ENCODE data around the gene PCNX4.
"Not testable (repeated sequence)": the region's sequence is repeated elsewhere in the genome, so short reads cannot be mapped to it uniquely, and the experiment has no call there.

PCNX4 gene

GRCh38 chr14:60091550-60092525, at the start of gene PCNX4:
TSS of gene PCNX4 (plus strand) at chr14:60091923. CDS start at chr14:60107639, 15,716 bp downstream.
- peak; percentile 98 for DNase-seq

- DNase-seq, result not testable (repeated sequence)
These were observed 43.7 kb upstream of the PCNX4 start for GRCh38 chr14:60047976-60048375.

GRCh38 chr14:60051721-60052221, 40.0 kb upstream of the PCNX4 start:
- no peak for DNase-seq

GRCh38 chr14:60058087-60058486, 33.6 kb upstream of the PCNX4 start:
- DNase-seq, result no peak

GRCh38 chr14:60061371-60061770, 30.4 kb upstream of the PCNX4 start:
- DNase-seq, result no peak

- DNase-seq, result no peak
These were observed 27.1 kb upstream of the PCNX4 start for GRCh38 chr14:60064491-60065072.

GRCh38 chr14:60067882-60068281, 23.8 kb upstream of the PCNX4 start:
- DNase-seq, result no peak

GRCh38 chr14:60079723-60080122, 12.0 kb upstream of the PCNX4 start:
- DNase-seq, result no peak

- DNase-seq, result no peak
These were observed 6.6 kb upstream of the PCNX4 start for GRCh38 chr14:60085085-60085484.

GRCh38 chr14:60085693-60086092, 6.0 kb upstream of the PCNX4 start:
- no peak for DNase-seq

GRCh38 chr14:60087668-60088067, 4.1 kb upstream of the PCNX4 start:
- DNase-seq, result no peak

GRCh38 chr14:60089221-60089620, 2.5 kb upstream of the PCNX4 start:
- no peak for DNase-seq

GRCh38 chr14:60090864-60091519, 731 bp upstream of the PCNX4 start:
- peak; percentile 20 for DNase-seq

- DNase-seq, result no peak
These were observed 800 bp downstream of the PCNX4 start for GRCh38 chr14:60092526-60092920.

- DNase-seq, result no peak
These were observed 1.4 kb downstream of the PCNX4 start for GRCh38 chr14:60093080-60093479.

GRCh38 chr14:60093606-60094005, 1.9 kb downstream of the PCNX4 start:
- DNase-seq, result no peak

GRCh38 chr14:60094306-60094897, 2.7 kb downstream of the PCNX4 start:
- no peak for DNase-seq

GRCh38 chr14:60095231-60095630, 3.5 kb downstream of the PCNX4 start:
- no peak for DNase-seq

- DNase-seq, result no peak
These were observed 4.2 kb downstream of the PCNX4 start for GRCh38 chr14:60095781-60096450.

GRCh38 chr14:60097974-60098373, 6.3 kb downstream of the PCNX4 start:
- no peak for DNase-seq

GRCh38 chr14:60099855-60100254, 8.1 kb downstream of the PCNX4 start:
- DNase-seq, result not testable (repeated sequence)

- no peak for DNase-seq
These were observed 10.1 kb downstream of the PCNX4 start for GRCh38 chr14:60101786-60102185.
